Parathyroid adenoma (tissue), 2 donors: Measurements from ENCODE around the gene LY6G5C.

Experiments
- H2AFZ ChIP-seq: fragments of 300-600 bp; sonication (generic); one replicate; pipeline ENCODE4 v1.7.0; 2017; ENCODE audit warnings: antibody characterized with exemption, mild to moderate bottlenecking
- H3K27ac ChIP-seq: fragments of 300-600 bp; sonication (generic); one replicate; pipeline ENCODE4 v1.7.0; 2017
- H3K27me3 ChIP-seq: fragments of 300-600 bp; sonication (generic); one replicate; pipeline ENCODE4 v1.7.0; 2017; ENCODE audit warnings: low read length; ENCODE audit not compliant: control insufficient read depth, insufficient read depth
- H3K36me3 ChIP-seq: fragments of 300-600 bp; sonication (generic); one replicate; pipeline ENCODE4 v1.7.0; 2017; ENCODE audit warnings: low read length; ENCODE audit not compliant: control insufficient read depth, insufficient read depth
- H3K4me1 ChIP-seq: fragments of 300-600 bp; sonication (generic); one replicate; pipeline ENCODE4 v1.7.0; 2017; ENCODE audit warnings: control low read depth
- H3K4me2 ChIP-seq: fragments of 300-600 bp; sonication (generic); one replicate; pipeline ENCODE4 v1.7.0; 2017; ENCODE audit warnings: low read length
- H3K4me3 ChIP-seq: fragments of 300-600 bp; sonication (generic); one replicate; pipeline ENCODE4 v1.7.0; 2017; ENCODE audit warnings: low read depth, low read length
- H3K79me2 ChIP-seq: fragments of 300-600 bp; sonication (generic); one replicate; pipeline ENCODE4 v1.7.0; 2017; ENCODE audit warnings: control low read depth
- H3K9ac ChIP-seq: fragments of 300-600 bp; sonication (generic); one replicate; pipeline ENCODE4 v1.7.0; 2017; ENCODE audit warnings: mild to moderate bottlenecking
- H3K9me3 ChIP-seq: fragments of 300-600 bp; sonication (generic); one replicate; pipeline ENCODE4 v1.7.0; 2017; ENCODE audit warnings: low read length; ENCODE audit not compliant: control insufficient read depth
- CTCF ChIP-seq: fragments of 300-600 bp; sonication (generic); IDR thresholded peaks from one replicate; pipeline ENCODE4 v1.7.0; 2017; ENCODE audit warnings: antibody characterized with exemption, mild to moderate bottlenecking
- donor health status: primary hyperparathyroidism.

The LY6G5C gene

DNA sequence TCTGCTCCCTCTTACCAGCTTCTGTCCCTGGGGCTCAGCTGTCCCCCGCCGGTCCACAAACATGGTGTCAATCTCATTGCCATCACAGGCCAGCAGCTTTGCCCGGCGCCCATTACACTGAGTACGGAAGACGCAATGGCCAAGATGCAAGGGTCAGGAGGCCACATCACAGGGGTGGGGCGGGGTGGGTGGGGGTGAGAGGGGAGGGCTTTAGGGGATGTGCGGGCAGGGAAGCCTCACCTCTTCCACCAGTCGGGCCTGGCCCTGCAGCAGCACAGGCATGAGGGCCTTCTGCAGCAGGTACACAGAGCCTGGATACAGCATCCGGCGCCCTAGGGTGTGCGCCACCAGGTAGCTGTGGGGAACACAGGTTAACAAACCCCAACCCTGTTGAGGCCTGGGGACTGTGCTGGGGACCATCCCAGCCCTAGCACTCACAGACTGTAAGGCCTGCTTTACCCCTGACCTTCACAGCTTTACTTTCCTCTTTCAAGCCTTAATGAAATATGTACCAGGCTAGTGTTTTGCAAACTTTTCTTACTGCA is 10.8 kb upstream of the LY6G5C start:
- no peaks in the 10 kb centered on the region for H3K9me3 ChIP-seq
- no peaks in the 10 kb centered on the region for H3K79me2 ChIP-seq
- no peak overlapping the region for H3K27ac ChIP-seq
- H3K9ac ChIP-seq = no peak overlapping the region
- H3K4me1 ChIP-seq = no peaks in the 10 kb centered on the region
- H3K4me3 ChIP-seq = no peak overlapping the region
- no peaks in the 10 kb centered on the region for H3K27me3 ChIP-seq
- no peaks in the 10 kb centered on the region for H3K36me3 ChIP-seq
- H2AFZ ChIP-seq = no peak overlapping the region
- H3K4me2 ChIP-seq = no peak overlapping the region
- no peak for TF ChIP-seq CTCF

GRCh38 chr6:31691078-31691463 is 10.2 kb upstream of the LY6G5C start:
- H3K36me3 ChIP-seq = no peaks in the 10 kb centered on the region
- no peak for TF ChIP-seq CTCF
- no peak overlapping the region for H3K9ac ChIP-seq

GRCh38 chr6:31690231-31691077 is 9.6 kb upstream of the LY6G5C start:
- no peak overlapping the region for H3K4me2 ChIP-seq
- H3K79me2 ChIP-seq = no peaks in the 10 kb centered on the region
- no peak overlapping the region for H2AFZ ChIP-seq
- no peaks in the 10 kb centered on the region for H3K4me1 ChIP-seq
- no peak for TF ChIP-seq CTCF
- no peaks in the 10 kb centered on the region for H3K9me3 ChIP-seq
- no peak overlapping the region for H3K27ac ChIP-seq
- H3K27me3 ChIP-seq = no peaks in the 10 kb centered on the region
- no peaks in the 10 kb centered on the region for H3K36me3 ChIP-seq
- H3K4me3 ChIP-seq = no peak overlapping the region
- no peak overlapping the region for H3K9ac ChIP-seq

More at GRCh38 chr6:31691078-31691463, 10.2 kb upstream of the LY6G5C start:
- no peak overlapping the region for H3K27ac ChIP-seq
- H3K4me1 ChIP-seq = no peaks in the 10 kb centered on the region
- no peak overlapping the region for H2AFZ ChIP-seq
- no peaks in the 10 kb centered on the region for H3K27me3 ChIP-seq
- no peaks in the 10 kb centered on the region for H3K9me3 ChIP-seq
- no peak overlapping the region for H3K4me2 ChIP-seq
- no peaks in the 10 kb centered on the region for H3K79me2 ChIP-seq
- no peak overlapping the region for H3K4me3 ChIP-seq

DNA sequence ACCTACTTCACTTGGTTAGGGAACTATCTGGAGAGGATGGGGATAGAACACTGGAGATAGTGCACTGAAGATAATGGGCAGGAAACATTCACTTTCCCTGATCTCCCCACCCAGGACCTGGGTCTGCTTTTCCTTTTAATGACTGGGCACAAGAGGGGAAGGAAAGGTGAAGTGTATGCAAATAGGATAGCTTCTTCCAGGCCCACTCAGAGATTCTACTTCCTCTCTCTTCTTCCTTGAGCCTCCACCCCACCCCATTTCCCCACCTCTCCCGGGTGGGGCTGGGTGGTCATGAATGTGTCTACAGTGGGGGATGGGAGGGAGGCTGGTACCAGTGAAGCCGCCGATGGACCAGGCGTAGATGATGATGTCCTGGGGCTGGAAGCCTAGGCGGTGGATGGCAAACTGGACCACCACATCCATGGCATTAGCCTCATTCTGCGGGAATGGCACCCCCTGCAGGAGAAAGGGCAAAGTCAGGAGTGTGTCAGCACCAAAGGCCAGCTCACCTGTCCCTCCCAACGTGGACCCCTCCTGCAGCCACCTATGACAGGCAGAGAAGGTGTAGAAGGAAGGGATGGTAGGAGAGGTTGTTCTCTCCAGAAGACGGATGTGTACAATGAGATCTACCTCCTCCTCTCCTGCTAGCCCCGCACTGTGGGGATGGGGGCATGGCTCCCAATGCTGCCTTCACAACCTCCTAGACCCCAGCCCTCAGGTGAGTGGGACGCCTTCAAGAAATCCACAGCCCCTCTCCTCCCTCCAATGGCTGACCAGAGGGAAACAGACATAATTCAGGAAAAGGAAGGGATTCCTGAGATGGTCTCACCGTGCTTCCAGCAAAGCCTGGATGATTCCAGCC is 8.6 kb upstream of the LY6G5C start:
- Histone ChIP-seq H3K4me1 (no peaks in the 10 kb centered on the region), H3K9ac (no peak overlapping the region), H3K9me3 (no peaks in the 10 kb centered on the region), H3K79me2 (no peaks in the 10 kb centered on the region), H3K4me3 (no peak overlapping the region), H3K36me3 (no peaks in the 10 kb centered on the region), H3K27ac (no peak overlapping the region), H2AFZ (no peak overlapping the region), H3K4me2 (no peak overlapping the region), H3K27me3 (no peaks in the 10 kb centered on the region)
- TF ChIP-seq CTCF = no peak
